Gastroesophageal sphincter (tissue), 2 donors: ENCODE measurements around the gene B3GNT4.

Experiments used
- POLR2A ChIP-seq, 2 donors: fragments of 450-650 bp; IDR thresholded peaks; one replicate each; pipeline ENCODE4 v1.6.1; 2017; ENCODE audit warnings: antibody characterized with exemption in 2 of 2, mild to moderate bottlenecking in 2 of 2, moderate library complexity in 1 of 2
- POLR2AphosphoS5 ChIP-seq: sonication (generic); formaldehyde crosslinking; IDR thresholded peaks from one replicate; pipeline ENCODE4 v1.6.1; 2017; ENCODE audit warnings: antibody characterized with exemption

- TF ChIP-seq POLR2A (IDR thresholded peaks at IDR 0.05), result no peak
- no peak for TF ChIP-seq POLR2AphosphoS5
Observed at GRCh38 chr12:122194804-122195203, 8.7 kb upstream of the B3GNT4 start.
